Endothelial cell of umbilical vein (primary cell): ENCODE measurements around the gene PPP2R2D. TPM values are rescaled to one million over a fixed set of nuclear protein-coding genes. Genes with fewer than 3 reads are reported as not detected.
"Not testable (repeated sequence)": the region's sequence is repeated elsewhere in the genome, so short reads cannot be mapped to it uniquely, and the experiment has no call there.

Experiments
- BruUV-seq: library from RNA; stranded (reverse); fragments of 400-500 nt; replicated peaks from 2 replicates; lab custom pipeline; 2021; lab: Mats Ljungman, UMichigan
- CTCF ChIA-PET: fragments of 300-600, 350-600 bp; sonication (Branson Sonifier 250); formaldehyde crosslinking; loops from one replicate; lab custom pipeline; 2021; ENCODE audit warnings: antibody characterized with exemption, inconsistent platforms; lab: Charles Lee
- POLR2A ChIA-PET: fragments of 300-600, 350-600 bp; sonication (Branson Sonifier 250); formaldehyde crosslinking; loops from one replicate; lab custom pipeline; 2021; ENCODE audit warnings: antibody characterized with exemption, inconsistent platforms; lab: Charles Lee
- DNase-seq: peaks from one replicate; pipeline ENCODE4 v3.0.0-alpha.2; 2011; ENCODE audit warnings: low read depth, low spot score
- FAIRE-seq: peaks from 2 replicates; lab custom pipeline; 2011; peaks lifted over from hg19 to GRCh38; lab: Jason Lieb, UNC
- H2AFZ ChIP-seq: 2 replicates; pipeline ENCODE4 v1.6.0; 2012; ENCODE audit warnings: low read depth, low read length, control low read depth, inconsistent platforms
- H3K27ac ChIP-seq: 2 replicates; pipeline ENCODE4 v1.5.1; 2011; ENCODE audit warnings: low read depth, mild to moderate bottlenecking, control low read depth, low read length, moderate library complexity; ENCODE audit not compliant: insufficient read depth
- H3K27me3 ChIP-seq, 2 experiments: 2 replicates each; pipeline versions ENCODE4 v1.6.0 to v1.6.1; 2011; ENCODE audit warnings: low read length in 2 of 2, mixed read lengths in 1 of 2; ENCODE audit not compliant: control insufficient read depth in 2 of 2, insufficient read depth in 2 of 2
- H3K36me3 ChIP-seq, 2 experiments: 2 replicates in 1 of 2; 3 replicates in 1 of 2; pipeline ENCODE4 v1.5.1; 2011; ENCODE audit warnings: low read length in 2 of 2, mild to moderate bottlenecking in 1 of 2, moderate library complexity in 1 of 2; ENCODE audit not compliant: control insufficient read depth in 2 of 2, insufficient read depth in 2 of 2; ENCODE audit errors: extremely low read depth in 1 of 2
- H3K4me1 ChIP-seq: 3 replicates; pipeline ENCODE4 v1.5.1; 2011; ENCODE audit warnings: mild to moderate bottlenecking, low read length; ENCODE audit not compliant: control insufficient read depth, insufficient read depth; ENCODE audit errors: extremely low read depth
- H3K4me2 ChIP-seq: 2 replicates; pipeline ENCODE4 v1.6.1; 2011; ENCODE audit warnings: low read length, control low read depth, mixed read lengths; ENCODE audit not compliant: insufficient read depth
- H3K4me3 ChIP-seq, 3 experiments: fragments of 200-600 bp in 1 of 3; sonication (generic), shearing (Covaris generic) in 1 of 3; replicated peaks in 1 of 3; 2 replicates each; pipeline ENCODE4 v1.5.1; 2011 to 2016; ENCODE audit warnings: control low read depth in 3 of 3, low read length in 3 of 3, mild to moderate bottlenecking in 2 of 3, inconsistent platforms in 1 of 3, low read depth in 1 of 3, moderate library complexity in 1 of 3; ENCODE audit not compliant: insufficient read depth in 1 of 3
- H3K79me2 ChIP-seq: 2 replicates; pipeline ENCODE4 v1.6.0; 2012; ENCODE audit warnings: low read length, inconsistent platforms; ENCODE audit not compliant: control insufficient read depth, insufficient read depth
- H3K9ac ChIP-seq: replicated peaks from 2 replicates; pipeline ENCODE3; 2011; ENCODE audit warnings: low read length, control low read depth; ENCODE audit not compliant: insufficient read depth; ENCODE audit errors: extremely low read depth
- H3K9me1 ChIP-seq: replicated peaks from 3 replicates; pipeline ENCODE4 v1.6.0; 2011; ENCODE audit warnings: mild to moderate bottlenecking, low read length; ENCODE audit not compliant: control insufficient read depth, insufficient read depth; ENCODE audit errors: extremely low read depth
- H3K9me3 ChIP-seq: replicated peaks from 2 replicates; pipeline ENCODE4 v1.5.1; 2012; ENCODE audit warnings: low read length, inconsistent platforms; ENCODE audit not compliant: control insufficient read depth, insufficient read depth
- H4K20me1 ChIP-seq: replicated peaks from 2 replicates; pipeline ENCODE3; 2011; ENCODE audit warnings: mild to moderate bottlenecking, low read length; ENCODE audit not compliant: control insufficient read depth, insufficient read depth; ENCODE audit errors: extremely low read depth
- dilution Hi-C: fragments of 300-500 bp; cut with MboI; formaldehyde crosslinking; loops from one replicate; pipeline ENCODE4 v1.15.0; 2019; ENCODE audit warnings: low sequenced_read_pairs; ENCODE audit not compliant: extremely low pct_ligation_motif_present
- intact Hi-C: fragments of 100-400 bp; cut with micrococcal nuclease; formaldehyde crosslinking; loops from one replicate; pipeline ENCODE4 v1.10.0; 2022
- polyA plus RNA-seq, 4 experiments: library from polyadenylated mRNA; depleted of rRNA in 3 of 4; stranded (reverse) in 3 of 4; unstranded in 1 of 4; fragments of >200 nt; gene quantifications; 2 replicates each; pipeline versions ENCODE4 v1.2.1 to v1.2.3, GENCODE V29; 2011 to 2012; ENCODE audit warnings: missing spikeins in 1 of 4
- total RNA-seq: library from RNA; stranded (reverse); gene quantifications from 2 replicates; pipeline ENCODE4 v1.2.3, GENCODE V29; 2021

PPP2R2D gene
- total and polyA plus RNA-seq, 2 donors (not counting 3 experiments of a cell fraction or from before 2014, with no cell fraction given): 29.9 to 36.3 TPM

- intact Hi-C loops, H3K79me2 ChIP-seq, H3K4me3 ChIP-seq, POLR2A ChIA-PET, BruUV-seq, H3K36me3 ChIP-seq, H3K4me2 ChIP-seq, dilution Hi-C loops, H3K27ac ChIP-seq, H3K9me1 ChIP-seq, CTCF ChIA-PET, H3K9ac ChIP-seq, H4K20me1 ChIP-seq, H3K9me3 ChIP-seq, DNase-seq, H3K4me1 ChIP-seq, FAIRE-seq, H3K27me3 ChIP-seq, H2AFZ ChIP-seq: not testable (repeated sequence)
Observed at GRCh38 chr10:131986851-131987250, 86.0 kb downstream of the PPP2R2D start.

GRCh38 chr10:131987301-131987700 lies 86.5 kb downstream of the PPP2R2D start:
- POLR2A ChIA-PET, H3K9me1 ChIP-seq, H3K9ac ChIP-seq, BruUV-seq, intact Hi-C loops, H4K20me1 ChIP-seq, CTCF ChIA-PET, H3K4me1 ChIP-seq, DNase-seq, H3K36me3 ChIP-seq, H3K79me2 ChIP-seq, dilution Hi-C loops, H3K4me2 ChIP-seq, FAIRE-seq, H3K4me3 ChIP-seq, H3K27ac ChIP-seq, H2AFZ ChIP-seq, H3K27me3 ChIP-seq, H3K9me3 ChIP-seq: not testable (repeated sequence)

DNA sequence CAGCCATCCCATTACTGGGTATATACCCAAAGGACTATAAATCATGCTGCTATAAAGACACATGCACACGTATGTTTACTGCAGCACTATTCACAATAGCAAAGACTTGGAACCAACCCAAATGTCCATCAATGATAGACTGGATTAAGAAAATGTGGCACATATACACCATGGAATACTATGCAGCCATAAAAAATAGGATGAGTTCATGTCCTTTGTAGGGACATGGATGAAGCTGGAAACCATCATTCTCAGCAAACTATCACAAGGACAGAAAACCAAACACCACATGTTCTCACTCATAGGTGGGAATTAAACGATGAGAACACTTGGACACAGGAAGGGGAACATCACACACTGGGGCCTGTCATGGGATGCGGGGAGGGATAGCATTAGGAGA lies 87.0 kb downstream of the PPP2R2D start:
- H2AFZ ChIP-seq, H3K79me2 ChIP-seq, BruUV-seq, H3K9ac ChIP-seq, FAIRE-seq, H3K27ac ChIP-seq, H3K36me3 ChIP-seq, H4K20me1 ChIP-seq, H3K4me1 ChIP-seq, intact Hi-C loops, CTCF ChIA-PET, H3K4me3 ChIP-seq, DNase-seq, dilution Hi-C loops, H3K4me2 ChIP-seq, H3K27me3 ChIP-seq, H3K9me3 ChIP-seq, POLR2A ChIA-PET, H3K9me1 ChIP-seq: not testable (repeated sequence)
